ENCODE measurements around the gene ISLR. TPM values are rescaled to one million over a fixed set of nuclear protein-coding genes. Genes with fewer than 3 reads are reported as not detected.

Gene ISLR
- total and polyA plus RNA-seq, 12 donors = 8.8 to 19.7 (median 13.2) TPM

GRCh38 chr15:74209560-74209958 lies 36.0 kb downstream of the ISLR start:
- intact Hi-C loops (cut with DNase I) = no loop called here
- Histone ChIP-seq H3K27ac (no peak overlapping the region), H3K27me3 (no peaks in the 10 kb centered on the region), H3K4me1 (peaks cover under 1 to 36% (median 10%) of the 10 kb centered on the region in 9 donors), H3K9me3 (no peaks in the 10 kb centered on the region), H3K4me3 (no peak overlapping the region), H3K36me3 (no peaks in the 10 kb centered on the region)
- WGBS, 2 donors = 82 to 85% methylated on average over 5 of the region's 5 CpGs
- DNase-seq (no peak), ATAC-seq (no peak)
- no peak for TF ChIP-seq CTCF (IDR thresholded peaks at IDR 0.05)

- no peak for DNase-seq
- WGBS, 2 donors = 19 to 20% methylated on average over 4 of the region's 4 CpGs
- Histone ChIP-seq H3K9me3 (no peaks in the 10 kb centered on the region), H3K4me1 (peaks cover 0 to 33% (median 10%) of the 10 kb centered on the region in 9 donors), H3K4me3 (no peak overlapping the region), H3K27ac (no peak overlapping the region), H3K27me3 (no peaks in the 10 kb centered on the region), H3K36me3 (no peaks in the 10 kb centered on the region)
- peak in 5 of 8 donors; percentile 21 to 56 (median 27) for ATAC-seq
- intact Hi-C loops (cut with DNase I) = no loop called here
- no peak for TF ChIP-seq CTCF (IDR thresholded peaks at IDR 0.05)
These were observed 36.6 kb downstream of the ISLR start for GRCh38 chr15:74209997-74210671.

GRCh38 chr15:74210729-74211128 lies 37.2 kb downstream of the ISLR start:
- TF ChIP-seq CTCF (IDR thresholded peaks at IDR 0.05) = no peak
- no peaks in the 10 kb centered on the region for H3K36me3 ChIP-seq
- ATAC-seq (no peak), DNase-seq (no peak)
- H3K4me3 ChIP-seq = no peak overlapping the region
- no peaks in the 10 kb centered on the region for H3K9me3 ChIP-seq
- intact Hi-C loops (cut with DNase I) = no loop called here
- H3K27me3 ChIP-seq = no peaks in the 10 kb centered on the region
- H3K4me1 ChIP-seq = peaks cover 0 to 27% (median 4%) of the 10 kb centered on the region in 9 donors
- H3K27ac ChIP-seq = no peak overlapping the region

GRCh38 chr15:74211656-74212055 lies 38.1 kb downstream of the ISLR start:
- intact Hi-C loops (cut with DNase I) = no loop called here
- 100% methylated on average over 1 of the region's 1 CpG for WGBS, 2 donors
- Histone ChIP-seq H3K9me3 (no peaks in the 10 kb centered on the region), H3K27me3 (peaks cover 0 to 4% (median 0%) of the 10 kb centered on the region in 7 donors), H3K4me1 (peaks cover 0 to 27% (median 4%) of the 10 kb centered on the region in 9 donors), H3K4me3 (no peak overlapping the region), H3K27ac (no peak overlapping the region), H3K36me3 (no peaks in the 10 kb centered on the region)
- ATAC-seq = no peak
- DNase-seq = no peak
- TF ChIP-seq CTCF (IDR thresholded peaks at IDR 0.05) = no peak

All from heart right ventricle (tissue), 16 donors.